G401.6 (cell line): ENCODE measurements around the gene AEBP1.

Experiments
- FAIRE-seq: peaks from 2 replicates; lab custom pipeline; 2012; peaks lifted over from hg19 to GRCh38; lab: Jason Lieb, UNC

Gene AEBP1

DNA sequence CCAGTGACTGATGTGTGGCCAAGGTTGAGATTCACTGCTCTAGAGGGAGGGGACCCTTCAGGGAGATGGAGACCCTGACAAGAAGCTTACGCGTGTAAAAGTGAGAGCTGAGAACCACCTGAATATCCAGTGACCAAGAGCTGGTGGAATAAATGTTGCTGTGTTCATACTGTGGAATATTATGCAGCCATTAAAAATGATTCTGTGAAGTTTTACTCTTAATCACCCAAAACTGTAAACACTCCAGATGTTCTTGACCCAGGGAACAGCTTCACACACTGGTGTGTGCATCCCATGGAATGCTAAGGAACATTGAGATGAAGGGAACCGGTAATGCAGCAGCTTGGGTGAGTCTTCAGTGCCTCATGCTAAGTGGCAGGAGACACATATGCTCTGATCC is 17.5 kb upstream of the AEBP1 start:
- FAIRE-seq, result no peak

DNA sequence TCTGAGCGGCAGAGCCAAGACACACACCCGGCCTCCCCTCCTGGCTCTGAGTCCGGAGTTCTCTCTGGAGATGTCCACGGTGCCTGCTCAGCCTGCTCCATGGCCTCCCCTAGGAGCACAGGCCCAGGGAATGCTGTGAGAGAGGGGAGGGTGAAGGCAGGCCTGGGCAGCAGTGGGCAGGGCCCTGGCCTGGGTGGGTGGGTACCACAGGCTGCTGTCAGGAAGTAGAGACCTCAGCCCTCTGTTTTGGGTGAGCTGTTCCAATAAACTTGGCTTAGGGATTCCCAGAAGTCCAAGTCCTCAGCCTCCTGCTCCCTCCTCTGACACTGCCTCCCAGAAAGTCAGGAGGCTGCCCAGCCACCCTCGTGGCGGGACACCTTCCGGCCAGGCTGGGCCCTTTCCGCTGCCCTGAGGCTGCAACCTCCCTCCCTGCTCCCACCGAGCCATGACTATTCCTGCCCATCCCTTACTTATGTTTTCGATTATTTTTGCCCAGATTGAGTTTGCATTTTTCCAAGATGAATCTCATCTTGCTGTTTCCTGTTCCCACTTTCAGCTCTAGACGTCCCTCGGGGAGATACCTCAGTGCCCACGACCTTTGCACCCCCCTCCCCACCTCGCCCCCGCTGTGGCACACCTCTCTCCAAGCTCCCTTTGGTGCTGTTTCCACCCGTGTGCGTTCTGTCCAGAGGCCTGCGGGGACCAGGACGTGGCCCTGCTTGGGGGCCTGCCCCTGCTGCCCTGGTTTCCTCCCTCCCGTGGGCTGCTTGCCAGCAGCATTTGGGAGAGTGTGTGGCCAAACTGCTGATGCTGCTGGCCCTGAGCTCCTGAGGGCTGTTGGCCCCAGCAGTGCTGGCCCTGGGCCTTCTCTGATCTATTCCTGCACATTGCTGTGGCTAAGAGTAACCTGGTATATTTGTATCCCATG is 16.0 kb upstream of the AEBP1 start:
- FAIRE-seq, result no peak

- FAIRE-seq, result no peak
Observed at GRCh38 chr7:44093102-44093641, 11.0 kb upstream of the AEBP1 start.

GRCh38 chr7:44094365-44094764 is 9.8 kb upstream of the AEBP1 start:
- no peak for FAIRE-seq

GRCh38 chr7:44094883-44095592 is 9.1 kb upstream of the AEBP1 start:
- no peak for FAIRE-seq

DNA sequence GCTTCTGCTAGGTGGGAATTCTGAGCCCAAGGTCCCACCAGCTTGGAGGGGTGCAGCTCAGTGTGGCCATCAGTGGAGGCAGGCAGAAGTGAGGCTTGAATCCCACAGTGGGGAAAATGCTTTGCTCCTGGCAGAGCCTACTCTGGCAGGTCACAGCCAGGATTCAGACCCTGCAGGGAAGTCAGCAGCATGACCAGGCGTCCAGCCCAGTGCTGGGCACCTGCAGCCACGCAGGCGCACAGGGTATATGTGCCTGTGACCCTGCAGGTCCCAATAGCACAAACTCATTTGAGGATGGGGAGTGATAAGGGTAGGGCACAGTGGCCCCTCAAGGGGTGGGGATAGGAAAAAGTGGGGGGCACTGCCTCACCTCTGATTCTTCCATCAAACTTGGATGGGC is 8.4 kb upstream of the AEBP1 start:
- FAIRE-seq, result no peak

- no peak for FAIRE-seq
Observed at GRCh38 chr7:44096326-44096881, 7.7 kb upstream of the AEBP1 start.

- no peak for FAIRE-seq
Observed at GRCh38 chr7:44097064-44097932, 6.8 kb upstream of the AEBP1 start.

DNA sequence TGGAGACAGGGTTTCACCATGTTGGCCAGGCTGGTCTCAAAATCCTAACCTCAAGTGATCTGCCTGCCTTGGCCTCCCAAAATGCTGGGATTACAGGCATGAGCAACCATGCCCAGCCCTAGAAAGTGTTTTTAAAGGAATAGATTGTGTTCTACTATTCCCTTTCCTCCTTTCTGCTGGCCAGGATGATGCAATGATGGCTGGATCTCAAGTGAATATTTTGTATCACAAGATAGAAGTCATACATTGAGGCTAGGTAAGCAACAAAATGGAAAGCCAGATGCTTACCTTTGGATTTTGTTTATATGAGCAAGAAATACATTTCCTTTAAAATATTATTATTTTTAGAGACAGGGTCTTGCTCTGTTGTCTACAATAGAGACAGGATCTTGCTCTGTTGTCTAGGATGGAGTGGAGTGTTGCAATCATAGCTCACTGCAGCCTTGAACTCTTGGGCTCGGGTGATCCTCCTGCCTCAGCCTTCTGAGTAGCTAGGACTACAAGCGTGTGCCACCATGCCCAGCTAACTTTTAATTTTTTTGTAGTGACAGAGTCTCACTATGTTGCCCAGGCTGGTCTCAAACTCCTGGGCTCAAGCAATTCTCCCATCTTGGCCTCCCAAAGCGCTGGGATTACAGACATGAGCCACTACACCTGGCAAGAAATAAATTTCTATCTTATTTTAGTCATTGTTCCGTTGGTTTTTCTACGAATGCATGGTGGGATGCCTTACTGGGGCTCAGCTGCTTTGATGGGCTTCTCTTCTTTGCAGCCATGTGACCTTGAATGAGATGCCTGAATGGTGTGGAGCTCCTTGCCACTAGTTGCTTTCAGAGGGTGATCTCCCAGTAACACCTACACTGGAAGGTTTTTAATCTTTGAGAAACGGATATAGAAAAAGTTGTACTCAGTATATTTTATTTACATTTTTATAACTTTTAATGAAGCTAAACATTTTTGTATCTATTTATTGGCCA is 5.8 kb upstream of the AEBP1 start:
- no peak for FAIRE-seq

DNA sequence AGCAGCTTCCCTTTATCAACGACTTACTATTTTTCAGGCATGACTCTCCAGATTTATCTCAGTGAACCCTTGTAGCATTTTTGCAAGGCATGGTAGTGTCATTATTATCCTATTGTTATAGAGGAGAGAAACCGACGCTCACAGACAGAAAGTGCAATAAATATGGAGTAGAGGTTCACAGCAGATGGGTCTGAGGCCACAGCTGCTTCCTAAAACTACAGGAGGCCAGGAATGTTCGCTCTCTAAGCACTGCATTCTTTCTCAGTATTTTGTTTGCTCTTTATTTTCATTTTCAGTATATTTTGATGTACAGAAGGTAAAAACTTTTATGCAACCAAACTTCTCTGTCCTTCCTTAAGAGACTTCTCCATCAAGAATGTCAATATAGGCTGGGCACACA is 4.5 kb upstream of the AEBP1 start:
- no peak for FAIRE-seq

GRCh38 chr7:44100458-44101302 is 3.5 kb upstream of the AEBP1 start:
- FAIRE-seq, result no peak

DNA sequence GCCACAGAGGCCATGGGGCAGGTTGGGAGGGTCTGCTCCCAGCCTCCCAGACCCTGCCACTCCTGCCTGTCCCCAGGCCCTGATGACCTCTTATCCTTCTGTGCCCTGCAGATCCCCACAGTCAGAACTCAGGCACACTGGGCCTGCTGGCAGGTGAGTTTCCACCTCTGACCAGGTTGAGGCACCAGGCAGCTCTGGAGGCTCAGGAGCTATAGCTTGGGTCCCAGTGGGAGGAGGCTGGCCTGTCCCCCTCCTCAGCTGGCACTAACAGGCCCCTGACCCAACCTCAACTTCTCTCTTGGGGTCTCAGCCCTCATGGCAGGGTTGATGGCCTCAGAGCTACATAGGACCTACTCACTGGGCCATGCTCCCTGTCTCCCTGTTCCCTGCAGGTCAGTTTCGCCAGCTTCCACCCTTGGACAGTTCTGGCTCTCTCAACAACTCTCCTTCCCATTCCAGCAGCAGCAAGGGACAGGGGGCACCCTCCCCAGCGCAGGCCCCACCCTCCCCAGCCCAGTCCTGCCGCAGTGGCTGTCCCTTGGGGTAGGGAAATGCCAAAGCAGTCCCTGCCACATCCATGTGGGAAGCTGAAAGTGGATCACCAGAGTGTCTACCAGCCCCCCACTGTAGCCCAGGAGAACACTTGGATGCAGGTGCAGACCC is 2.7 kb upstream of the AEBP1 start:
- FAIRE-seq, result no peak

GRCh38 chr7:44101966-44102845 is 1.9 kb upstream of the AEBP1 start:
- FAIRE-seq, result no peak

- no peak for FAIRE-seq
Observed at GRCh38 chr7:44102846-44103565, 1.1 kb upstream of the AEBP1 start.

- no peak for FAIRE-seq
Observed at GRCh38 chr7:44103566-44103922, 601 bp upstream of the AEBP1 start.

- no peak for FAIRE-seq
Observed at GRCh38 chr7:44104860-44105771, 971 bp downstream of the AEBP1 start.

DNA sequence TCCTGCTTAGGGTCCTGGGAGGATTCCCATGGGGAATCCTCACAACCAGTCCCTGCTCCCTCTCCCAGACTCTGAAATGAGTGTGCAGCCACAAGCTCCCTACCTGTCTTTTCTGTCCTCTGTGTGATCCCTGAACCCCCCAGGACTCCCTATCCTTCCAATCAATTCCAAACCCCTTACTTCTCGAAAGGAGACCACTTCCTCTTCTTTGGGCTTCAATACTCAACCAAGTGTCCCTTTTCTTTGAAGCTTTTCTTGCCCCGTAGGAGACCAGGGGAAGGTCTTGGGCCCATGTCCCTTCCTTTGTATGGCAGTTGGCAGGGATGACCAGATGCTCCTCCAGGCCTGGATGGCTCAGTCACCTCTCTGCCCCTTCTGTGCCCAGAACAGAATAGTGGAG is 1.7 kb downstream of the AEBP1 start:
- FAIRE-seq, result no peak
